GM12865 (cell line): ENCODE measurements around the gene LRFN4.

Experiments
- DNase-seq: peaks from one replicate; pipeline ENCODE4 v3.0.0; 2010; ENCODE audit warnings: low read depth
- H3K4me3 ChIP-seq: 2 replicates; pipeline ENCODE4 v1.5.1; 2011; ENCODE audit warnings: mild to moderate bottlenecking, low read depth, low read length, control low read depth
- TF ChIP-seq, protein P1 (sequence below): IDR thresholded peaks from 2 replicates; pipeline ENCODE4 v1.5.1; 2011; ENCODE audit warnings: low read length, control low read depth, low read depth, inconsistent platforms; ENCODE audit not compliant: insufficient read depth; ENCODE audit errors: missing control alignments

The LRFN4 gene

DNA sequence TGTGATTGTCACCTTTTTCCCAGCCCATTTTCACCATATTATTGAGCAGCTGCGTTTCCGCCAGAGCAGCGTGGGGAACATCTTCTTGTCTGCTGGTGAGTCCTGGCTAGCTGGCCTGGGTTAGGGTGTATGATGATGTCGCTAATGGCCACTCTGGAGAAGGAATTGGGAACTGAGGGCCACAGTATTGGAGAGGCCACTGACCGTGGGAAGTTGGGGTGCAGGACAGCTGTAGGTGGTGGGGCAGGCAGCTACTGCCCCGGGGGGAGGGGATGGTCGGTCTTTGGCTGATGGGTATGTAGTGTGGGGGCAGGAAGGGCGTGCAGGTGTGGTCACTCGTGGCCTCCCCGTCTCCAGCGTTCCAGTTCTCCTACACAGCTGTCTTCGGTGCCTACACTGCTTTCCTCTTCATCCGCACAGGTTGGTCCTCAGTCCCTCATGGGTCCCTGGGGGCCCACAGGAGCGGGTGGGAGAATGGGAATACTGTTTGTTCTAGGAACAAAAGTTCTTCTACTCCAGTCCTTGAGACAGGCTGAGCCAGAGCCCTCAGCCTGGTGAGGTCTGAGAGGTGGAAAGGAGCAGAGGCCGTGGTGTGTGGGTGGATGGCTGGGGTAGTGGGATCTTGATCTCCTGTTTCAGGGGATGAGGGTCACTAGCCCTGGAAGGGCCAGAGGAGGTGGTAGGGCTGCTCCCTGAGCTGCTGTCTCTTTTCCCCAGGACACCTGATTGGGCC is 11.6 kb upstream of the LRFN4 start:
- no peak overlapping the region for H3K4me3 ChIP-seq
- TF ChIP-seq, protein P1, sequence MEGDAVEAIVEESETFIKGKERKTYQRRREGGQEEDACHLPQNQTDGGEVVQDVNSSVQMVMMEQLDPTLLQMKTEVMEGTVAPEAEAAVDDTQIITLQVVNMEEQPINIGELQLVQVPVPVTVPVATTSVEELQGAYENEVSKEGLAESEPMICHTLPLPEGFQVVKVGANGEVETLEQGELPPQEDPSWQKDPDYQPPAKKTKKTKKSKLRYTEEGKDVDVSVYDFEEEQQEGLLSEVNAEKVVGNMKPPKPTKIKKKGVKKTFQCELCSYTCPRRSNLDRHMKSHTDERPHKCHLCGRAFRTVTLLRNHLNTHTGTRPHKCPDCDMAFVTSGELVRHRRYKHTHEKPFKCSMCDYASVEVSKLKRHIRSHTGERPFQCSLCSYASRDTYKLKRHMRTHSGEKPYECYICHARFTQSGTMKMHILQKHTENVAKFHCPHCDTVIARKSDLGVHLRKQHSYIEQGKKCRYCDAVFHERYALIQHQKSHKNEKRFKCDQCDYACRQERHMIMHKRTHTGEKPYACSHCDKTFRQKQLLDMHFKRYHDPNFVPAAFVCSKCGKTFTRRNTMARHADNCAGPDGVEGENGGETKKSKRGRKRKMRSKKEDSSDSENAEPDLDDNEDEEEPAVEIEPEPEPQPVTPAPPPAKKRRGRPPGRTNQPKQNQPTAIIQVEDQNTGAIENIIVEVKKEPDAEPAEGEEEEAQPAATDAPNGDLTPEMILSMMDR, result no peak
- no peak for DNase-seq

DNA sequence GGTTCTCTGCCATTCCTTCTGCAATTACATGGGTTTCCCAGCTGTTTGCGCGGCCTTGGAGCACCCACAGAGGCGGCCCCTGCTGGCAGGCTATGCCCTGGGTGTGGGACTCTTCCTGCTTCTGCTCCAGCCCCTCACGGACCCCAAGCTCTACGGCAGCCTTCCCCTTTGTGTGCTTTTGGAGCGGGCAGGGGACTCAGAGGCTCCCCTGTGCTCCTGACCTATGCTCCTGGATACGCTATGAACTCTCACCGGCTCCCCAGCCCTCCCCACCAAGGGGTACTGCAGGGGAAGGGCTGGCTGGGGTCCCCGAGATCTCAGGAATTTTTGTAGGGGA is 11.0 kb upstream of the LRFN4 start:
- H3K4me3 ChIP-seq, result no peak overlapping the region
- TF ChIP-seq, protein P1, result no peak
- no peak for DNase-seq

DNA sequence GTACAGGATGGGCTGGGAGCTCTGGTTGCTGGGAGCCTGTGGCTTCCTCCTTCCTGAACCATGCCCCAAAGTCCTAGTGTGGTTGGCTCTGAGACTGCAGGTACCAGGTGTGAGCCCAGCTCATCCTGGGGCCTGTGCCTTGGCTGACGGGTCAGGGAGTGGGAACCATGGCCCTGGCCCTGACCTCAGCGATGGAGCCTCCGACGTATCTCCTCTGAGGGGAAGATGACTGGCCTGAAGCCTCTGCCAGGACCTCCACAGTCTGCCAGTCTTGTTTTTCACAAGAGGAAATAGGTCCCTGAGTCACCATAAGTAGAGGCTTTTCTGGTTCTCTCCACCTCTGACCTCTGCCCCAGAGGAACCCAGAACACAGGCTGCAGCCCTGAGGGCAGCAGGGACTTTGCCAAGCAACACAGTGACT is 10.2 kb upstream of the LRFN4 start:
- DNase-seq, result no peak
- no peak overlapping the region for H3K4me3 ChIP-seq
- TF ChIP-seq, protein P1, result no peak

DNA sequence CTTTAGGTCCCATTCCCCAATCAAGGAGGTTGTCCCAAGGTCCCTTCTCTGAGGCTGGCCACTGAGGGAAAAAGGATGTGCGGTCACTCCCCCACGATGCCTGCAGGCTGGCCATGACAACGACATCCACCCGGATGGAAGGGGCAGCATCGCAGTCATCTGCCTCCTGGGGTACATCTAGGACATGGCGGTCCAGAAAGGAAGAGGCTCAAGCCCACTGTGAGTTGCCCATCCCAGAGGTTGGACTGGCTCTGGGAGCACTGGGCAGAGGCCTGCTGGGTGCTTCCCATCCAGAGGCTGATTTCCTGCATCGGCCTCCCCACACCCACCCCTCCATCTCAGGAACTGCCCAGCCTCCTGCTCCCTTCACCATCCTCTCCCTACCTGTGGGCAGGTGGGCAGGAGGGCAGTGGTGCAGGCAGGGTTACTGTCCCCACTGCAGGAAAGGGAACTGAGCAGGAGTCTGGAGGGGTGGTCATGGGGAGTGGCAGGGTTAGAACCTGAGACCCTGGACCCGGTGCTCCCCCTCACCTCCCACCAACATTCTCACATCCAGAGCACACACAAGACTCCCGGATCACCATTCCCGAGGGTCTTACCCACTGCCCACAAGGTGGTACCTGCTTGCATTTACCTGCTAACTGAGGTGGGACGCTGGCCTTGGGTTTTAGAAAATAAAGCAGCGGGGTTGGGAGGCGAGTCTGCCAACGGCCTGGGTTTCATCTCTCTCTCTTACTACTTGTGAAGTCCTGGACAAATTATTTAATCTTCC is 9.2 kb upstream of the LRFN4 start:
- no peak overlapping the region for H3K4me3 ChIP-seq
- TF ChIP-seq, protein P1, result no peak
- no peak for DNase-seq

DNA sequence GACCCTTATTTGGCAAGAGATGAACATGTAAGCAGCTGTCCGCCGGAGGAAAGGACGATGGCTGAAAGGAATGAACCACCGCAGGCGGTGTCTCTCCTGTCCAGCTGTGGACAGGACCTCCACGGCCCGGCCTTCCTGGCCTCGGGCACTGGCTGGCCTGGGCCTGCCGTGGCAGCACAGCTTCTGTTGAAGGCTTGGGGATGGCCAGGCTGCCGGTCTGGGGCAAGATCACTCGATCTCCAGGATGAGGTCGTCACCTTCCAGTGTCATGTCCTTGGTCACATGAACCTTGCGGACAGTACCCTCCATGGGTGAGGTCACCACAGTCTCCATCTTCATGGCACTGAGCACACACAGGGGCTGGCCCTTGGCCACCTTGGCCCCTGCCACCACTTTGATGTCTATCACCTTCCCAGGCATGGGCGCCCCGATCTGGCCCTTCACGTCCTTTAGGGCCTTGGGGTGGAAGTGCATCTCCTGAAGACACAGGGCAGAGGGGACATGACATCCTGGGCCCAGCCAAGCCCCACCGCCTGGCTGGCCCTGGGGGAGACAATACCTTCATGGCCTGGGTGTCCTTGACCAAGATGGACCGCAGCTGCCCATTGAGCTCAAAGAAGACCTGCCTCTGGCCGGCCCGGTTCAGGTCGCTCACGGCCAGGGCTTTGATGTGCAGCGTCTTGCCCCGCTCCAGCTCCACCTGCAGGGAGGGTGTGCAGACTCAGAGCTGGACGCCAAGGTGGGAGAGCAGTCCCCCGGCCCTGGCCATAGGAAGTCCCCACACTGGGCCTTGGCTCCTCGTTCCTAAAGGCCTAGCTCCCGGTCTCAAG is 8.0 kb upstream of the LRFN4 start:
- DNase-seq, result no peak
- TF ChIP-seq, protein P1, result no peak
- H3K4me3 ChIP-seq, result no peak overlapping the region

DNA sequence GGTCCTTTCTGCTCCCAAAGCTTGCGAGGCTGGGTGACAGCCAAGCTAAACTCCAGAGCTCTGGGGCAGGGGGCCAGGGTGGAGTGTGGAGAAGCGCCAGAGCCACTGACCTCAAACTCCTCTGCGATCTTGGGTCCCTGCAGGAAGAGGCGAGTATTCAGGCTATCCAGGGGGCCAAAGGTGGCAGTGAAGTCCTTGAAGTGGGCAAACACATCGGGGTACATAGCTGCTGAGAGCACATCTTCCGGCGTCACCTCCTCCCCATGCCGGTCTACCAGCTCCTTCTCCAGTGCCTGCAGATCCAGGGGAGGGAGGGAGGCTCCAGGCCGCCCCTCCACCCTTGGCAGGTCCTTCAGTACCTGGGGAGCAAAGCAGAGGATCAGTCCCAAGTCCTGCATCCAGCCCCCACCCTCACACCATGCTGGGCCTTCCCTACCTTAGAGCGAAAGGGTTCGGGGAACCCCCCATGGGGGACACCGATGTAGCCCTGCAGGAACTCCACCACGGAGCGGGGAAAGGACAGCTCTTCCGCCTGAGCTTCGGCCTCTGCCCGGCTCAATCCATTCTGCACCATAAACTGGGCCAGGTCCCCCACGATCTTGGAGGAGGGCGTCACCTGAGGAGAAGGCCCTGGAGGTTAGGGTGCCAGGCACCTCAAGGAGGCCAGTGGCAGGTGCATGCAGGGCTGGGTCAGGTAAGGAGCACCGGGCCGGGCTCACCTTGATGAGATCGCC is 7.2 kb upstream of the LRFN4 start:
- no peak overlapping the region for H3K4me3 ChIP-seq
- TF ChIP-seq, protein P1, result no peak
- no peak for DNase-seq
